ENCODE data around the gene VGLL4. TPM values are rescaled to one million over a fixed set of nuclear protein-coding genes. Genes with fewer than 3 reads are reported as not detected.

Gene VGLL4
- polyA plus RNA-seq, 1 donor (not counting 4 experiments of a cell fraction or from before 2014, with no cell fraction given) = 32.6 TPM

- H4K20me1 ChIP-seq (ENCODE audit: control insufficient read depth, extremely low read depth, insufficient read depth, low read length) = peaks cover 4% of the 10 kb centered on the region
- H3K27ac ChIP-seq (ENCODE audit: control insufficient read depth, insufficient read depth, low read length) = no peak overlapping the region
- peaks cover 90% of the 10 kb centered on the region for H3K79me2 ChIP-seq (ENCODE audit: control insufficient read depth, insufficient read depth, low read length)
- H3K9ac ChIP-seq (ENCODE audit: control insufficient read depth, extremely low read depth, insufficient read depth, low read length) = no peak overlapping the region
- no peaks in the 10 kb centered on the region for H3K27me3 ChIP-seq (ENCODE audit: control insufficient read depth, extremely low read depth, insufficient read depth, low read length)
- peaks cover 7% of the 10 kb centered on the region for H3K4me1 ChIP-seq (ENCODE audit: control insufficient read depth, extremely low read depth, insufficient read depth, low read length)
- no peak for TF ChIP-seq EZH2 (IDR thresholded peaks at IDR 0.05; ENCODE audit: low read length)
- no peak for TF ChIP-seq CTCF (optimal IDR thresholded peaks at IDR 0.05 in 1 of 3, IDR thresholded peaks at IDR 0.05 in 1 of 3, conservative IDR thresholded peaks at IDR 0.05 in 1 of 3; ENCODE audit: extremely low read depth in 1 of 3, insufficient read depth in 2 of 3, low read length in 3 of 3)
- no peaks in the 10 kb centered on the region for H3K9me1 ChIP-seq (ENCODE audit: control insufficient read depth, extremely low read depth, insufficient read depth, low read length)
- no peak overlapping the region for H3K4me3 ChIP-seq (ENCODE audit: control insufficient read depth in 2 of 3, extremely low read depth in 1 of 3, insufficient read depth in 2 of 3, low read depth in 1 of 3, low read length in 3 of 3)
- H3K4me2 ChIP-seq (ENCODE audit: control insufficient read depth, extremely low read depth, insufficient read depth, low read depth, low read length) = no peak overlapping the region
- no peaks in the 10 kb centered on the region for H3K9me3 ChIP-seq (ENCODE audit: control insufficient read depth, low read depth, low read length)
- no peak for FAIRE-seq
- dilution Hi-C loops (cut with MboI; ENCODE audit: extremely low pct_ligation_motif_present, low sequenced_read_pairs) = no loop called here
- peaks cover 0 to 5% of the 10 kb centered on the region in 2 experiments for H3K36me3 ChIP-seq (ENCODE audit: control insufficient read depth in 2 of 2, extremely low read depth in 1 of 2, insufficient read depth in 2 of 2, low read length in 2 of 2)
- H2AFZ ChIP-seq (ENCODE audit: control insufficient read depth, low read length) = no peak overlapping the region
- no peak for DNase-seq (ENCODE audit: low read depth, low spot score)
Measured at GRCh38 chr3:11638495-11639358, 5.0 kb downstream of the VGLL4 start.

- Histone ChIP-seq H4K20me1 (ENCODE audit: control insufficient read depth, extremely low read depth, insufficient read depth, low read length) (peaks cover 4% of the 10 kb centered on the region), H3K4me1 (ENCODE audit: control insufficient read depth, extremely low read depth, insufficient read depth, low read length) (peaks cover 7% of the 10 kb centered on the region), H3K9ac (ENCODE audit: control insufficient read depth, extremely low read depth, insufficient read depth, low read length) (no peak overlapping the region), H3K9me3 (ENCODE audit: control insufficient read depth, low read depth, low read length) (no peaks in the 10 kb centered on the region), H3K27me3 (ENCODE audit: control insufficient read depth, extremely low read depth, insufficient read depth, low read length) (no peaks in the 10 kb centered on the region), H3K4me3 (ENCODE audit: control insufficient read depth in 2 of 3, extremely low read depth in 1 of 3, insufficient read depth in 2 of 3, low read depth in 1 of 3, low read length in 3 of 3) (no peak overlapping the region), H3K27ac (ENCODE audit: control insufficient read depth, insufficient read depth, low read length) (no peak overlapping the region), H3K9me1 (ENCODE audit: control insufficient read depth, extremely low read depth, insufficient read depth, low read length) (no peaks in the 10 kb centered on the region), H3K4me2 (ENCODE audit: control insufficient read depth, extremely low read depth, insufficient read depth, low read depth, low read length) (no peak overlapping the region), H2AFZ (ENCODE audit: control insufficient read depth, low read length) (no peak overlapping the region), H3K36me3 (ENCODE audit: control insufficient read depth in 2 of 2, extremely low read depth in 1 of 2, insufficient read depth in 2 of 2, low read length in 2 of 2) (peaks cover 0 to 5% of the 10 kb centered on the region in 2 experiments), H3K79me2 (ENCODE audit: control insufficient read depth, insufficient read depth, low read length) (peaks cover 94% of the 10 kb centered on the region)
- dilution Hi-C loops (cut with MboI; ENCODE audit: extremely low pct_ligation_motif_present, low sequenced_read_pairs) = no loop called here
- DNase-seq (ENCODE audit: low read depth, low spot score) (no peak), FAIRE-seq (no peak)
- no peak for TF ChIP-seq CTCF (optimal IDR thresholded peaks at IDR 0.05 in 1 of 3, IDR thresholded peaks at IDR 0.05 in 1 of 3, conservative IDR thresholded peaks at IDR 0.05 in 1 of 3; ENCODE audit: extremely low read depth in 1 of 3, insufficient read depth in 2 of 3, low read length in 3 of 3)
- TF ChIP-seq EZH2 (IDR thresholded peaks at IDR 0.05; ENCODE audit: low read length) = no peak
Measured at GRCh38 chr3:11637901-11638458, 5.7 kb downstream of the VGLL4 start.

Data from keratinocyte (primary cell).